NCI-H2107 treated with DMSO at 0.1 percent for 48 hours (cell line): ENCODE measurements around the gene COL11A1.

Experiments used
- DNase-seq: peaks from one replicate; lab custom pipeline; 2025; ENCODE audit not compliant: unreplicated experiment; lab: John Stamatoyannopoulos, UW

The COL11A1 gene

DNA sequence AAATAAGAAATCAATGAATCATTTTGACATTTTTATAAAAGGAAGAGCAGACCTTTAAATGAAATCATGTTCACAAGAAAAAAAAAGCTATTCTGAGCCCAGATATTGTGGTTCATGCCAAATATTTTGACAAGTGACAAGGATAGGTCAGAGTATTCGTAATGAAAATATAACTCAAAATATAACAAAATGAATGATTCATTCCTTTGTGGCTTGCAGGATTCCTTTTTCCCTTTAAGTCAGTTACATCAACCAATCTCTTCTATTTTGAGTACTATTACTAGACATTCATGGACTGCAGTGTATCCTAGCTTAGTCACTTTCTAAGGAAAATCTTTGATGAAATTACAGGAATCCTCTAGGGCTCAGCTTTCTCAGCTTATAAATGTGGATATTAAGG, 188.7 kb downstream of the COL11A1 start:
- DNase-seq, result no peak

DNA sequence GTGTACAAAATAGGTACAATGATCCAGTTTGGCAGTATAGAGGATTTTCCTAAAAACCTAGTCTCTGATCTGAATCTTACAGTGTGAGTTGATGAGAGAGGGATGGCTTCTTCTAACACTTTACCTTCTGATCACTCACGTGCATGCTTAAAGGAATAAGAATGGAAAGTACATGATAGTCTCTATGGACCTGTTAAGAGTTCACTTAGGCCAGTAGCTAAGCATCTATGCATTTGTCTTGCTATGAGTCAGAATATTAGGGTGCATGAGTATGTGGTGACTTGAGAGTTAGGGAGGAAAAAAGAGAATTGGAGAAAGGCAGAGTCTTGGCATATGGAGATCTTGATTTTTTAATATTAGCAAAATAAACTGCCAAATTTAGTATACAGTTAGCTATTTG, 206.3 kb downstream of the COL11A1 start:
- no peak for DNase-seq

GRCh38 chr1:102899935-102900334, 208.4 kb downstream of the COL11A1 start:
- no peak for DNase-seq

DNA sequence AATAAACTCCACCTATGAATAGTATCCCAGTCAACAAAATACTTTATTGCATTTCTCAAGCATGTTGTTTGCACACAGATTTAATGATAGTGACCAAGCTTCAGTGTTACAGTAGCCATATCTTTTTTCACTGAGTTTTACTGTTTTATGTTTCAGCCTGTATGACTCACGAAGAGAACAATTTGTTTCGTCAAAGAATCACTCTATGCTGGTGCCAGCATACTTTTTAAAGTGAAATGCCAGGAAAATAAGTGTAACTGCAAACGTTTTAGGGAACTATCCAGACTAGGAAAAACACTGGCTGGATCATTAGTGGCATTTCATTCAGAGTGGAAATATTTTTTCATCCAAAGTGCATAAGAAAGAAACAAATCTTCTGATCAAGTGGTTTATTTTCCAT, 210.8 kb downstream of the COL11A1 start:
- DNase-seq, result no peak

GRCh38 chr1:102896771-102897170, 211.6 kb downstream of the COL11A1 start:
- no peak for DNase-seq

DNA sequence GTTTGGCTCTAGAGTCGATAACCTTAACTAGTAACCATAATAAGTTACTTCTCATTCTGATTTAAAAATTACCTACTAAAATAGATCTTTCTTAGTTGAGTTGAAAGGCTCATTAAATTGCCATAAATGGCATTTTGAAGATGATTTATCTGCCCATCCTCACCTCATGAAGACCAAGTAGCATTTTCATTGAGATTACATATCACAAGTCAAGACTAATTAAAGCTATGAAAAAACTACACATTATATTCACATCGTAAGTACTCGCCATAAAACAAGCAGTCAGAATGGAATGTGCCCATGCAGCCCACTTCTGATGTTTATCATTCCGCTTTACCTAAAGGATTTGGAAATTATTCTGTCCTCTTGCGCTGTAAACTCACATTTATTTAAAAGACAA, 212.0 kb downstream of the COL11A1 start:
- DNase-seq, result no peak

DNA sequence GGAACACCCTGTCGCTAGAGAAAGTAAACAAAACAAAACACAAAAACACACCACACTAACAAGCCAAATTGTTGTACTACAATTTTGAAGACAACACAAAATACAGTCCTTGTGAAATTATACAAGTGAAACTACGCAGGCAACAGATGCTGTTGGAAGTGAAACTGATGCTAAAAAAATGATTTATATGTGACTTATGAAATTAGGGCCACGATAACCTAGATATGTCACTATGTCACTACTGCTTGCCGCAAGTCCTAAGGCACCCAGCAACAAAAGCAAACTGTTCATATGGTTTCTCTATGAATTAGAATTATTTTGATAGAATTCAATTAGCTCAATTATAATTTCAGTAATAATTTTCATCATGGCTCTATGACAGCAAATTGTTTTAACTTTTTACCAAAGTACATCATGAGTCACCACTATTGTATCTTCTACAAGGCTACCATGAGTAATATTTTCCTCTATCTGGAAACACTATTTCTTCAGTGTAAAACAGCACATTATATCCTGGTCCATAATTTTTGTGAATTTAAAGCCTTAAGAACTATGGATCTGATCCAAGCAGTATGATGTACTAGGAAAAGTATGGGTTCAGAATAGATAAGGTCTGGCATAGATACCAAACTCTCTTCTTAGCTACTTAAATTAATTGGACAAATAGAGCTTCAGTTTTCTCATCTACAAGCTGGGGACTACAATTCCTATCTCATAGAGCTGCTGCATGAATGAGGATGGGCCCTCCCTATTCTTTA, 216.3 kb downstream of the COL11A1 start:
- no peak for DNase-seq

GRCh38 chr1:102886638-102887037, 221.7 kb downstream of the COL11A1 start:
- DNase-seq, result no peak

- no peak for DNase-seq
These were observed 224.1 kb downstream of the COL11A1 start for GRCh38 chr1:102884238-102884637.

GRCh38 chr1:102879439-102879993, 228.8 kb downstream of the COL11A1 start:
- DNase-seq, result no peak

GRCh38 chr1:102875756-102876155, 232.6 kb downstream of the COL11A1 start:
- no peak for DNase-seq

GRCh38 chr1:102872526-102872925, 235.8 kb downstream of the COL11A1 start:
- no peak for DNase-seq

- DNase-seq, result no peak
These were observed 236.2 kb downstream of the COL11A1 start for GRCh38 chr1:102872097-102872496.

DNA sequence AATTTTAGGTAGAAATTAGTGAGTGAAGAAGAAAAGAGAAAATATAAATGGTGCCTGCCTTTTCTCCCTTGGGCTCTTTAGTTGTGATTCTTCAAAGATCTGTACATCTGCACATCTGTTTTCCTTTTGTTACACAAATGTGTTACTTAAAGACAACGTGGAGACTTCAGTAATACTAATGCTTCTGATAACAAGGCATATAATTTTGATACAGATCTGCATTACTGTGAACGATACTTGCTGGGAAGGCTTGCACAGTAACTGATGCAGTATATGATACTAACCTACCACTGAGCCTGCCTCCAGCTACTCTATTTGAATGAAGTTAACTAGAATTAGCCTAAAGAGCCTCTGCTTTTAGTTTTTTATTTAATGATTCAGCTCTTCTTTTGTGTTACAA, 244.6 kb downstream of the COL11A1 start:
- DNase-seq, result no peak

DNA sequence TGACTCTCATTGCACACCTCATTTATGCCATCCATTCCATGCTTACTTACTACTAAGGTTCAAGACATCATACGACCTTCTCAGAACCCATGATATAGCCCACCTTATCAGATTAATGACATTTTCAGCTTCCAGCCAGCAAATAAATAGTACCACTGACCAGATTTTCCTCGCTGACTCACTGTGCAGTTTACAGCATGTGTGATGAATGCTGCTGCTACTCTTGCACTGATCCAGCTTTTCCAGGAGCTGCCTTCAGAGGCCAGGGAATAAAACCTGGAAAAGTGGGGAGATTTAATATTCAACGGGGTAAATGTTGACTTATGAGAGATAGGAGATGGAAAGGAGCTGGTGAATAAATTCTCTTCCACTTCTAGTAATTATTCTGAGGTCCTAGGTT, 247.1 kb downstream of the COL11A1 start:
- no peak for DNase-seq

- no peak for DNase-seq
These were observed 249.6 kb downstream of the COL11A1 start for GRCh38 chr1:102858695-102859094.

GRCh38 chr1:102857251-102857650, 251.1 kb downstream of the COL11A1 start:
- no peak for DNase-seq

GRCh38 chr1:102853701-102854187, 254.6 kb downstream of the COL11A1 start:
- DNase-seq, result no peak

DNA sequence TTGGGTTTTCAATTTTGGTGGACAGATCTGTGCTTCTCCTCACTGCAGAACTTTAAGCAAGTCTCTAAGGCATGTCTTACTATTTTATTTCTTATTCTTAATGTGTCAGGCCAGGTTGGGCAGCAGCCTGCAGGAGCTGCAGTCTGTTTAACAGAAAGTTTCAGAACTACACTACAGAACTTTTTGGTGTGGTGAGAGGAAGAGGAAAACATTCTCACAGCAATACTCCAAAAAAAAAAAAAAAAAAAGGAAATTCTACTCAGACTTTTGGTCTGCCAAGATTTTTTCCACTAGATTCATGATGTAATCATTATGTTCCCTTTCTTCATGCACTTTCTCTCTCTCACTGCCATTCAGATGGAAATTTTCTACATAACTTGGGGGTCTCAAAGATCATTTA, 255.2 kb downstream of the COL11A1 start:
- DNase-seq, result no peak

DNA sequence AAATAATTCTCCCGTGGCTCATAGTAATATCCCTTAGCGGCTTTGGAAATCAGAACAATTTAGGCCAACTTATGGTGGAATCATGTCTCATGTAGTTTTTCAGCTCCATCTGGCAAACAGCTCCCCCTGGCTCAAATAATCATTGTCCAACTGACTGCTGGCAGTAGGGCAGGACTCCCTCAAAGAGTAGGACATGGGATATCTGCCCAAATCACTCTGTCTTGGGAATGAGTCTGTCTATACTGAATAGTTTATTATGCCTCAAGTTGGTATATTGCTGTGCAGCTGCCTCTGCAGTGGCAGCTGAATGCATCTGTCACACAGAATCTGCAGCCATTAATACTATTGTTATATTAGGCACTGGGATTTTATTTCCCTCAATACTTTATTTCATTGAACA, 255.7 kb downstream of the COL11A1 start:
- no peak for DNase-seq

GRCh38 chr1:102851616-102852015, 256.7 kb downstream of the COL11A1 start:
- DNase-seq, result no peak

- DNase-seq, result no peak
These were observed 265.7 kb downstream of the COL11A1 start for GRCh38 chr1:102842606-102843005.

GRCh38 chr1:102840741-102841140, 267.6 kb downstream of the COL11A1 start:
- no peak for DNase-seq
